Astrocyte of the hippocampus (primary cell): ENCODE measurements around the gene SCYL1.

Experiments used
- DNase-seq: peaks from one replicate; pipeline ENCODE4 v3.0.0; 2011; ENCODE audit warnings: low read depth, low spot score

SCYL1 gene

GRCh38 chr11:65524741-65525545 lies at the start of gene SCYL1:
SCYL1 (plus strand) TSS chr11:65525083; CDS start chr11:65525154, 71 bp downstream.
- DNase-seq = peak; percentile 90

GRCh38 chr11:65476632-65477148 lies 48.2 kb upstream of the SCYL1 start:
- DNase-seq = no peak

- DNase-seq = peak; percentile 99
Observed at GRCh38 chr11:65477149-65477965, 47.5 kb upstream of the SCYL1 start.

GRCh38 chr11:65478388-65479183 lies 46.3 kb upstream of the SCYL1 start:
- DNase-seq = peak; percentile 71

- peak; percentile 86 for DNase-seq
Observed at GRCh38 chr11:65479184-65480145, 45.4 kb upstream of the SCYL1 start.

- DNase-seq = peak; percentile 57
Observed at GRCh38 chr11:65482306-65482850, 42.5 kb upstream of the SCYL1 start.

- DNase-seq = no peak
Observed at GRCh38 chr11:65485920-65486219, 39.0 kb upstream of the SCYL1 start.

GRCh38 chr11:65486570-65487466 lies 38.1 kb upstream of the SCYL1 start:
- no peak for DNase-seq

- peak; percentile 100 for DNase-seq
Observed at GRCh38 chr11:65487467-65488272, 37.2 kb upstream of the SCYL1 start.

GRCh38 chr11:65488273-65489034 lies 36.4 kb upstream of the SCYL1 start:
- DNase-seq = peak; percentile 81

- DNase-seq = peak; percentile 95
Observed at GRCh38 chr11:65489035-65489705, 35.7 kb upstream of the SCYL1 start.

GRCh38 chr11:65489706-65490320 lies 35.1 kb upstream of the SCYL1 start:
- DNase-seq = peak; percentile 69

GRCh38 chr11:65491163-65491465 lies 33.8 kb upstream of the SCYL1 start:
- DNase-seq = no peak

- DNase-seq = peak; percentile 93
Observed at GRCh38 chr11:65491614-65492386, 33.1 kb upstream of the SCYL1 start.

GRCh38 chr11:65492387-65492636 lies 32.6 kb upstream of the SCYL1 start:
- DNase-seq = no peak

GRCh38 chr11:65492637-65493366 lies 32.1 kb upstream of the SCYL1 start:
- peak; percentile 83 for DNase-seq
